D341Med (cell line): ENCODE data around the gene FADS3.

Source experiments
- DNase-seq: peaks from one replicate; pipeline ENCODE4 v3.0.0; 2012; ENCODE audit warnings: low spot score

The FADS3 gene

DNA sequence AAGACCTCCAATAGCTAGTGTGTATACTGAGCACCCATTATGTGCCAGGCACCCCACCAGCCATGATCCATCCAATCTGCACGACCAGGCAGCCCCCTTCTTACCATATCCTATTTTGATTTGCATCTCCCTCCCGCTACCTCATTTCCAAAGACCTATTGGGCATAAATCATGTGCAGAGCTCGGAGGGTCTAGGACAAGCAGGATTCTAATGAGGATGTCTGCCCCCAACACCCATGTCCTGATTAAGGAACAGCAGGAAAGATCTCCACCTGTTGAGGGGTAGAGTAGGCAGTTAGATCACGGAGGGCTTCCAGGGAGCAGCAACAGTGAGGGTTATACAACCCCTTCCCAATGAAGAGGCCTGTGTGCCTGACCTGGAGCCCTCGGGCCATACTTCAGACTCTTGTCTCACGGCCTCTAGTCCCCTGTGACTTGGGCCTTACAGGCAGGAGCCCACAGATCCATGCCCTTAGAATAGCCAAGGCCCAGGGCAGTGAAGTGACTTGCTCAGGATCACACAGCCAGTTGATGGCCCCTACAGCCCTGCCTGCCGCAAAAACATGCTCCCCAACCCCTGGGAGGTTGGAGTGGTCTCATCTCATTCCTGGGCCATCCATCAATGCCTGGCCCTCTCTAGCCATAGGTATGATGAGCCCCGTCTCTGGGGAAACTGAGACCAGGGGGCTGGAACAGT lies 22.5 kb upstream of the FADS3 start:
- DNase-seq = peak; percentile 5

DNA sequence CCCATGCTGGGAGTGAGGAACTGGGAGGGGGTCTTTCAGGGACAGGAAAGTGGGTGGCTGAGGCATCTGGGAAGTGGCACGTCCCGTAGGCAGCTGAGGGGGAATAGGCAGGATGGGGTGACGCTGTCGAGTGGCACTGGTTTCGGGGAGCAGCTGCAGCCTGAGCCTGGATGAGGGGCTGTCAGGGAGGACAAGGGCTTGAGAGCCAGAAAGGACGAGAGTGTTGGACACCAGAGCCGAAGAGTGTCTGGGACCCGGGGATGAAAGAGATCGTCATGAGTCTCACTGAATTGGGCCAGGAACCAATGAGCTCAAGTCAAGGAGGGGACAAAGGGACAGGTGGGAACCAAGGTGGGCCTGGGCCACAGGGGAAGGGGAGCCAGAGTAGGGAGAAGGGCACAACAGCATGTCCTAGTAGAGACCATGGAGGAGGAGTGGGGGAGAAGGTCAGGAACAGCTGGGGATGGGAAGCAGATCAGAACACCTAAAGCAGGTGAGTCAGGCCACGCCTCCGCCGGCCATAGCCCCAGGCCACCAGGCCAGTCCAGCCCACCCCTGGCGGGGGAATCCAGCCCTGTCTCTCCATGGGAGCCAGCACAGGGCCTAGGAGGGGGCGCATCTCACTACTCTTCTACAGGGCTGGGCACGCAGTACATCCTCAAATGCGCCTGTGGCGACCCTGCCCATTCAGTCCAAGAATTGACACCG lies 21.8 kb upstream of the FADS3 start:
- peak; percentile 14 for DNase-seq

DNA sequence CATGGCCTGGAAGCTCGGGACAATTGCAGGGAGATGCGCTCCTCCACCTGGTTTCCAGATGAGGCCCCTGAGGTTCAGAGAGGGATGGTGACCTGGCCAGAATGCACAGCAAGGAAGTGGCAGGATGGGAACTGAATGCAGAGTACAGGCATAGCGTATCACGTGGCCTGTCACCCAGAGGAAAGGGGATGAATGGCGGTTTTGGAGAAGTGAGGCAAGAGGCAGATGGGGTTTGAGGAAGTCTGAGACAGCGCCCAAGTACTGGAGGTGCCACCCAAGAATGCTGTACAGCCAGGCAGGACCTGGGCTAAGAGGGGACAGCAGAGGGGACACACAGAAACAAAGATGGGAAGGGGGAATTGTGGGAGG lies 21.2 kb upstream of the FADS3 start:
- DNase-seq = no peak

DNA sequence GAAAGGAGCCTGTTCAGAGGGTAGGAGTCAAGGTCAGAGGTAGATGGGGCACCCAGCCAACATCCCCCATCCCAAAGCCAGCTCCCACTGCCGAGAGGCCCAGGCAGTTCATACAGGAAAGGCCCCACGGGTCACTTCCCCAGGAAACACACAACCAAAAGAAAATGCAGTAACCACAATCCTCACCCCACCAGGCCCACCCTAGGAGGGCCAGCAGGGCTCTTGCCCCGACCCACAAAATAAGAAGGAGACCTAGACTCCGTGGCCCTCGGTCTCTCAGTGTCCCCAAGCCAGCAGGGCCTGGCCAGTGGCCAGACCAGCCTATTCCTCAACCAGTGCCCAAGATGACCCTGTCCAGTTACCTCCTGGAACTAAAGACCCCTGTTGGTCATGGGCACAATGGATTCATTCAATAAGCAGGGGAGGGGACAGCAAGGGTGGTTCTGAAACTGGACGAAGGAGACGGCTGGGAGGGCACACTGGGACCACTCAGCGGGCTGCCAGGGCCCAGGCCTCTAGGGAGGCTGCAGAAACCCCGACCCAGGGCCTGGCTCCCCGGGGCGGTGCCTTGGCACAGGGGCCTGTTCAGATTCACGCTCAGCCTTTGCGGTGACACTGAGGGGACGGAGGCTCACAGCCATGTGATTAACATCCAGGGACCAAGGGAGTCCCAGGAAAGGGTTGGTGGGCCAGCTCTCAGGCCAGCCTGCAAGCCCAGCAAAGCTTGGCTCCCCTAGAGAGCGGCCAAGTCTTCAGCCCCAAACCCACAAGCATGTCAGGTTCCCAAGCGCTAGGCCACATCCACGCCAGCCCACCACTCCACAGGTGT lies 20.6 kb upstream of the FADS3 start:
- no peak for DNase-seq

DNA sequence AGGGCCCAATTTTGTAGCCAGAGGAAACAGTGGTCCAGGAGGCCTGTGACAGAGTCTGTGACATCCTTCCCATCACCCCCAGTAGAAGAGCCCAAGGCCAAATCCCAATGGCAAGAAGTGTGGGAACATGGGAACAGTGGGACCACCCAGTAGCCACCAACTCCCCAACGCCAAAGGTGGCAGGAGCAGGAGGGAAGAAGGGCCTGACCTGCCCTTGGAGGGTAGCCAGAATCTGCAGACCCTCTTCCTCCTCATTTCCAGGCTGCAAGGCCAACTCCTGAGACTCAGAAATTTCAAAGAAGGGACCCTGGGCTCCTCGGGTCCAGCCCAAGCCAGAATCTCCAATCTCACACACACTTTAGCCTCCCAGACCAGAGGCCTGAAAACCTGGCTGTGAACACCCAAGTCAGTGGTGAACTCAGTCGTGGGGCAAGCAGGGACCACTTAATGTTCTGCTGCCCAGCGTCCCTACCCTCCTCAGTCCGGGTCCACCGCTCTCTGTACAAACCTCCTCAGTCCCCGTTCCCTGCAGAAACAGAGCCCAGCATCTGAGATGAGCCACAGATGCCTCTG lies 19.9 kb upstream of the FADS3 start:
- no peak for DNase-seq

DNA sequence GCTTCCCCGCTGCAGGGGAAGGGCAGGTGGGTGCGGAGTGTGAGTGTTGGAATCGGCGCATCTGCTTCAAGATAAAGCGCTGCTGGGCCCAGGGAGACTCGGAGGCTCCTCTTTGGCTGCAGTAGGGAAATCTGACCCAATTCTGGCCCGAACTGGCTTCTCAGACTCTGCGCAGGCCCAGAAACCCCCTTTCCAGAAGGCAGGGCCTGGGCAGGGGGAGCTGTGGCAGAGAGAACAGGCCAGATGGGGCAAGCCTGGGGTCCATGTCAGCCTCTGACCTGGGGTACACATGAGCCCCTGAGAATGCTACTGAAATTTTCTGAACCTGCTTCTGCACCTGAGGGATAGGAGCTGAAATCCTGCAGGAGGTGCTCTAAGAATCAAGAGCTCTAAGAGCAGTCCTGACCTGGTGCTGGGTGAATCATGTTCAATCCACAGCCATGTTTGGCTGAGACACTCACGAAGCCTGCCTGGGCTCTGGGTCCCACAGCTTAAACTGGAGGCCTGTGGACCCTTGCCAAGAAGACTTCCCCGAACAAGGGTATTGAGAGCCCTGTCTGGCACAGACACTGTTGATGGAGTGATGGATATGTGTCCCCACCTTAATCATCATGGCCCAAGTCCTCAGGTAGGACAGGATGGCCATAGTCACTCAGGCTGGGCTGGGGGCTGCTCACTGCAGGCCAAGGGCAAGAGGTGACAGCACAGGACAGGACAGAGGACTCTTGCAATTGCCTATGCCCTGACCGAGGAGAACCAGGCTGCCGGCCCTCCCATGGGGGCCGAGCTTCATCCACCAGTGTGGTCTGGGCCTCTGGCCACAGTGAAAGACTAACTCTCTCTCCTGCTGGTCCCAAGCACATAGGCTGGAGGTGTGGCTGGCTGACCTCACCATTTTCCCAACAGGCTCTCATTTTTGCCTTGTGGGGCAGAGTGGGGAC lies 19.1 kb upstream of the FADS3 start:
- DNase-seq = no peak

DNA sequence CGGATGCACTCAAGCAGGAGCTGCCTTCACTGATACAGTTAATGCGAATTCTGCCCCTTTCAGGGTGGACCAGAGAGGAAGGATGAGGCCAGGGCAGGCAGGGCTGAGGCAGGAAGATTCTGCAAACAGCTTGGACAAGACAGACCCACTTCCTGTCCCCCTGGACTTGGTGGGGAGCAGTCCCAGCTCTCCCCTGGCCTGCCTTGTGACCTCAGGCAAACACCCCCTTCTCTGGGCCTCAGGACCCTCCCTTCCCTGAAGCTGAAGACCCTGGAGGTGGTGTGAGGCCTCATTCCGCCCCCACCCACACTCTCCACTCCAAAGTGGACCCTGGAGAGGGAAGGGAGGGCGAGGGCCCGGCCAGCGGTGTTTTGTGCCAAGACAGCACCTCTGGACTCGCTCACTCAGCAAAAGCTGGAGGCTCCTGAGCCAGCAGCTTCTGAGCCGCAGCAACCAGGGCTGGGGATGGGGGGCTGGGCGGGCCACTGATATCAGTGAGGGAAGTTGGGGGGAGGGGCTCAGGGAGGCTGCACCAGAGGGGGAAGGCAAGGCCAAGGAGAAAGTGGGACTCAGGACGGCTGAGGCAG lies 17.5 kb upstream of the FADS3 start:
- no peak for DNase-seq

DNA sequence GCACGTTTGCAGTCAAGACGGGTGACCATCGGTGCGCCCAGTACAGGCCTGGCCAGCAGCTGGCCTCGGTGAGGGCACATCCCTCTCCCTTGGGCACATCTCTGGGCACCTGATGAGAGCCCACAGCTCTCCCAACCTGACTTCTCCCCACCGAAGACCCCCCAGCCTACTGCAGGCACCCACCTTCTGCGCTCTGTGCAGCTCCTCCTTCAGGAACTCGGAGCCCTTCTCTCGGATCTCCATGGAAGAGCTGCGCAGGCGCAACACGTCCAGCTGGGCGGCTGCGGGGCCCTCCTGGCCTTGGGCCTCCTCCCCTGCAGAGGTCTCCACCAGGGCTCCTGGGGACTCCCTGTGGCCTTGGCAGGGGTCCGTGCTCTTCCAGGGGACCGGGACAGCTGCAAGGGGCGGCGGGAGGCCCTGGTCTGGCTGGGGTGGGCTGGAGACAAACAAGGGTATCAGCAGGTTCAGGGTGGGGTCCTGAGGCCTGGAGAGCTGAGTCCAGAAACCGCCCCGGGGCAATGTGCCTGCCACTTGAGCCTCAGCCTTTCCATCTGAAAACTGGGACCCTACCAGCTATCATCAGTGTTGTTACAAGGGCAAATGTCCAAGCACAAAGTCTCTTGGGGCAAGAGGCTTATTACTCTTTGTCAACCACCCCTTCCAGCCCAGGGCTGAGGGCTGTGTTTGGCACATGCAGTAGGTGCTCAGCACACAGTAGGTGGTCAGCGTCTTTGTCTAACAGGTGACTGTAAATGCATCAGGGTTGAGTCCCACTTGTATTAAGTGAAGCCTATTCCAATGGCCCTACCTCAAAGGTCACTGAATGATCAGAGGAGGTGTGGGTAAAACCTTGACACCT lies 16.8 kb upstream of the FADS3 start:
- no peak for DNase-seq

DNA sequence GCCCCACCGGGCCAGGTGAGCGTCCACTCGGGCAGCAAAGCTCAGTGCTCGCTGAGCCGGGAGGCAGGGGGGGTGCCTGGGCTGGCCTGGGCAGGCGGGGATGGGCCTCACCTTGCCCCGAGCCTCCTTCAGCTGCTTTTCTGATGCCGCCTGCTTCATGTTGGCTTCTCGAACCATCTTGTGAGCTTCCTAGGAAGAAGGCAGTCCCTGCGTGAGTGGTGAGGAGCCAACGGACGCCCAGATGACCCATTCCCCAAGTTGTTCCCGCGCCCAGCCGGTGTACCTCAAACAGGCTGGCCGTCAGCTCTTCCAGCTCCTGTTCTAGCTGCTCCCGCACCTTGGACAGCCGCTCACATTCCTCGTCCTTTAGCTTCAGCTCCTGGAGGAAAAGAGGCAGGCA lies 15.9 kb upstream of the FADS3 start:
- no peak for DNase-seq

DNA sequence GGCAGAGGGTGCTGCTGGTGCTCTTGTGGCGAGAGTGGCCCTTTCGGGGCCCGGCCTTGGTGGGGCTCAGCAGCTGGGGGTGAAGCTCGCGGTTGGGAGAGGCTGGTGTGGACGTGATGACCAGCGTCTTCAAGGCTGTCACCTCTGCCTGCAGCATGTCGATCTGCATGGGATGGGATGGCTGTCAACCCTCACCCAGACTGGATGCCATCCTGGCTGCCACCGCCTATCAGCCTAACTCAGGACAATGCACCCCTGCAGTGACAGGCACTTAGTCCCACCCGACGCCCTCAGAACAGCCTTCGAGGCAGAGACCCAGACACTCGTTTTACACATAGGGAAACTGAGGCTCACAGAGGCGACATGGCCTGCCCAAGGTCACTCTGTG lies 15.2 kb upstream of the FADS3 start:
- DNase-seq = no peak

DNA sequence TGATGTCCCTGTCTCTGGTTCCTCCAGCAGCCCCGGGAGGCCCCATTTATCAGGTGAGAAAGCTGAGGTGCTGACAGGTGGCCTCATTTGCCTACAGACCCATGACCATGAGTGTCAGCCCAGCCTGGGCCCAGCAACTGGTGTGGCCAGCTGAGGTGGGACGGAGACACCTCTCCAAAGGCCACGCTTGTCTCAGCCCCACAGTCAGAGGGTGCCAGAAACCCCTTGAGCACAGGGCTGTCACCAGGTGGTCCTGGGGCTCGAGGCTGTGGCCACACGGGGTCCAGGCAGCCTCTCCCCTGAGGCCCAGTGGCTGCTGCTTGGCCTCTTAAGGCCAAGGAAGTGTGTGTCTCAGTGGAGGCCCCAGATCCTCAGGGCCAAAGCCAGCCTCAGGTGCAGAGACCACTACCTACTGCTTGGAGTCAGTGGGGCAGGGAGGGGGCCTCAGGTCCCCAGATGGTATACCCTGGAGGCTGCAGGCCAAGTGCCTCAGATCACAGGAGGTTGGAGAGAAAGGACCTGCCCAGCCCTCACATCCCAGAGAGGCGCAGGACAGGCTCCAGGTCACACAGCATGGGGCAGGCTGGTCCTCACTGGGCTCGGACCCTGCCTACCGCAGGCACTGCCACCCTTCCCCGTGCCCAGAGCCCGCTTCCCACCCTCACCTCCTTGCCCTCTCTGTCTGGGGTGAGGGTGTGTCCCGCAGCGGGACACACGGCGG lies 14.6 kb upstream of the FADS3 start:
- DNase-seq = no peak

DNA sequence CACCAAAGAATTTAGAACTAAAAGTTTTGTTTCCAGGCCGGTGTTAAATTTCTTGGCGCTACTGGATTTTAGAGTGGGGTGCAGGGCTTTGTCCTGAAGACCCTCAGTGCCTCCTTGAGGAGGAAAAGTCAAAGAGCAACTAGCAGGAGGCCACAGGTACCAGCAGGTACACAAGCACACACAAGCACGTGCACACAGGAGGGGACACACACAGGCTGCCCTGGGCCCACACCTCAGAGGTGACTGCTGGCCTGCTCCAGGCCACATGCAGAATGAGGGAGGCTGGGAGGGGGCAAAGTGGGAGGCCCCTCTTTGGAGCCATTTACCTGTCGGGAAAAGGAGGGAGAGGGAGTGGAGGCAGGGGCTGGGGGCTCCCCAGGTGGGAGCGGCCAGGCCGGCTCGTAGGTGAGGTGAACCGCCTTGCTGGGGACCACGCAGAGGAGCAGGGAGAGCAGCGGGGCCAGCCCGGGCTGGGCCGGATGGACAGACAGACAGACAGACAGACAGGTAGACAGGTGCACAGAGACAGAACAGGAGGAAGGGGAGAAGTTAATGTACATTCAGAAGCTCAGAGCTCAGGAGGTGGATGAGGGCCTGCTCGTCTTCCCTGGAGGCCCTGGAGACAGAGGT lies 13.8 kb upstream of the FADS3 start:
- no peak for DNase-seq

DNA sequence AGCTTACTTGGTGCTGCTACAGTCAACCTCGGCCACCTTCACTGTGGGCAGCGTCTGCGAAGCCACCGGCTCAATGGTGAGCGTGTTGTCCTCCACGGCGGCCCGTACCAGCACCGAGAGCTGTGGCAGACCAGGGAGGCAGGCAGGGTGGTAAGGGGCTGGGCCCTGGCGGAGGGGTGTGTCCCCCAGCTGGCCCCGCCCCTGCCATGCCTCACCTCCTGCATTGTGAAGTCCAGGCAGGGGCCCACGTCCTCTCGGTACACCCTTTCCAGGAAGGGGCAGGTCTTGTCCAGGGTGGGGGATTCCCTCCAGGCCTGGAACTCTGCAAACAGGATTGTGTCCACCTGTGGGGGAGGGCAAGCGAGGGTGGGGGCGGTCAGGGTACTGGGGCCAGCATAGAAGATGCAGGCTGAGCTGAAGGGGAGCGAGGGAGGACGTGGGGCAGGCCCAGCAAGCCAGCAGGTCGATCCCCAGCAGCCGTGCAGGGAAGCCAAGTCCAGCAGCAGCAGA lies 13.2 kb upstream of the FADS3 start:
- no peak for DNase-seq

DNA sequence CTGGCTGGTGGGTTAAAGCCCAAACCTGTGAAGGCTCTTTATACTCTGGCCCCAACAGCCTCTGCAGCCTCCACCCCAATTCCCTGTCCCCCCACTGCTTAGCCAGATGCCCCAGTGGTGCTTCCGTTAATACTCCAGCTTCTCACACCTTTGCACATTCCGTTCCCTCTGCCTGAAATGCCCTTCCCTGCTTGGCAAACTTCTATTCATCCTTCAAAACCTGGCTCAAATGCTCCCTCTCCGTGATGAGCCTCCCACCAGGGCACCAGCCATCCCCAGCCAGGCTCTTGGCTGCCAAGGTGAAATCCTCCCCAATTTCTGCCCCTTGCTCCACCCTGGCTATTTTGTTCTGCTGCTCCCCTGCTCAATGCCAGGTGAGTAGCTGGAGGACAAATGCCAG lies 12.5 kb upstream of the FADS3 start:
- DNase-seq = no peak

DNA sequence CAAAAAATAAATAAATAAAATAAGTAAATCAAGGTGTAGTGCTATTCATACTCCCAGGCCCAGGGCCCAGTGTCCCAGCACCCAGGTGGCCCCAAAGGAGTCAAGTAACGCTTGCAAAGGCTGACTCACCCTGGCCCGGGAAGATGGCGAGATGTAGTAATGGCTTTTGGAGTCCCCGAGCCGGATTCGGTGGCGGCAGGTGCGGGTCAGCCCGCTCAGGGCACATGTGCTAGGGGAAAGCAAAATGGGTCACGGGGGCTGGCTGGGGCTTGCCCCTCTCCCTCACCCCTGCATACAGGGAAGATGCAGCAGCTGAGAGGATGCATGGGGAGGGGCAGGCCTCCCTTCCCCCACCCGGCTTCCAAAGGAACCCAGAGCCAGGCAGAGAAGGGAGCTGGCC lies 11.0 kb upstream of the FADS3 start:
- DNase-seq = no peak

DNA sequence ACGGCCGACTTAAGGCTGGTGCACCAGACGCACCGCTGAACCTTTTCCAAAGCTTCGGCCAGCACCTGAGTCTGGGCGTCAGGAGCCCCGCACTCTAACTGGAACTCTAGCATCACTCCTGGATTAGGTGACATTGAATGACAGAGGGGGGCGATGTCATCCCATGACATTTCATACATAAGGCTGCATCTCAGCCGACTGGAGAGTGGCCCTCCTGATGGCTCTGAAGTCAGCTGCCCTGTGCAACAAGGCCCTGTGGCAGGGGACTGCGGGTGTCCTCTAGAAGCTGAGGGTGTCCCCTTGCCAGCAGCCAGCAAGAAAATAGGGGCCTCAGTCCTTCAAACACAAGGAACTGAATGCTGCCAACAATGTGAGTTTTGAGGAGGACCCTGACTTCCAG lies 10.1 kb upstream of the FADS3 start:
- DNase-seq = no peak

DNA sequence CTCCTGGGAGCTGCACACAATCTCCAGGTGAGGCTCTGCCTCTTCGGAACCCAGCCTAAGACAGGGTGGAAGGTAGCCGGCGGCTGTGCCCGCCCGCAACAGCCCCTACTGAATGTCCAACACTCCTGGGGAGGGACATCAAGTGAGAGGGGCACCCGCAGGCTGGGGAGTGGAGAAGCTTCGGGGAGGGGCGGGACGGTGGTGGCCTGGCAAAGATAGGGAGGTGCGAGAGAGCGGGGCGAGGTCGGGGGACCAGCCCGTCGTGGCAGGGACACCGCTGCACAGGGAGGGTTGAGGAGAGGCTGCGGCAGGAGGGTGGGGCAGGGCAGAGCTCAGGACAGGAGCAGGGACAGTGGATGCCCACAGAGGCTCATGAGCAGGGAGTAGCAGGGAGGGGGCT lies 8.9 kb upstream of the FADS3 start:
- DNase-seq = no peak

DNA sequence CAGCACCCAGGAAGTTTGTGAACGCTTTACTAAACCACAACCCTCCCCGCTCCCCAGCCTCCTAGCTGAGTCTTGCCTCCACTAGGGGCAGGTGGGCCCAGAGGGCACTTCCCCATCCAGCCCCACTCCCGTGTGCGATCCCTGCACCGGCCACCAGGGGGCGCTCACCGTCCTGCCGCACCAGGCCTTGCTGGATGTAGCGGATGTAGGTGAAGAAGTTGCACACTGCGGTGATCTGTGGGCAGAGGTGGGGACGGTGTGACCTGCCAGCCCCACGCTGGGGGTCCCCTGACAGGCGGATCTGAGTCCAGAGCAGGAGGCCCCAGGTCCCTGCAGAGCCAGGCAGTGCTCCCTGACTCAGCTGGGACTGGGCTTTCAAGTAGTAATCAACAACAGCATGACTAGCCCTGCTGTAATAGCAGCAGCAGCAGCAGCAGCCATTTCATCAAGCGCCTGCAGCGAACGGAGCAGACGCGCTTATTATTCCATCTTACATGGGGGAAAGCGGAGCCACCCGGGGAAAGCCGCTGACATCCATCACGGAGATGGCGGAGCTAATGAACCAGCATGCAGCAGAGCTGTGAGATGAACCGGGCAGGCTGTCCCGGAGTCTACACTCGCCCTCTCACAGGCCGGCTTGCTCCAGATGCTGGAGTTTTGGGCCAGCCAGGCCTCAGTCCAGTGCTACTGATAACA lies 7.9 kb upstream of the FADS3 start:
- DNase-seq = peak; percentile 94

DNA sequence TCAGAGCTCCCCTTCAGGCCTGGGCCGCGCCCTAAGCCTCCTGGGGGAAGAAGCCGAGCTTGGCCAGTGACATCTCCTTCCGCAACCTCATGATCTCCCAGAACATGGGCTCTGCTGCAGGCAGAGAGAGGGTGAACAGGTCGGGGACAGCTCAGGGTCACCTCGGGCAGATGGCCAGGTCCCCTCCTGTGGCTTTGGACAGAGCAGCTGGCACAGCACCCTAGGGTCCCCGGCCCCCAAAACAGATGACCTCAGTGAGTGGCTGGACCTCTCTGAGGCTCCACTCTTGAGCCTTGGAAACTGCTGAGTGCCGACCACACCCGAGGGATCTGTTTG lies 6.9 kb upstream of the FADS3 start:
- no peak for DNase-seq
